ENCODE measurements around the gene ADAMTS9.

The ADAMTS9 gene

DNA sequence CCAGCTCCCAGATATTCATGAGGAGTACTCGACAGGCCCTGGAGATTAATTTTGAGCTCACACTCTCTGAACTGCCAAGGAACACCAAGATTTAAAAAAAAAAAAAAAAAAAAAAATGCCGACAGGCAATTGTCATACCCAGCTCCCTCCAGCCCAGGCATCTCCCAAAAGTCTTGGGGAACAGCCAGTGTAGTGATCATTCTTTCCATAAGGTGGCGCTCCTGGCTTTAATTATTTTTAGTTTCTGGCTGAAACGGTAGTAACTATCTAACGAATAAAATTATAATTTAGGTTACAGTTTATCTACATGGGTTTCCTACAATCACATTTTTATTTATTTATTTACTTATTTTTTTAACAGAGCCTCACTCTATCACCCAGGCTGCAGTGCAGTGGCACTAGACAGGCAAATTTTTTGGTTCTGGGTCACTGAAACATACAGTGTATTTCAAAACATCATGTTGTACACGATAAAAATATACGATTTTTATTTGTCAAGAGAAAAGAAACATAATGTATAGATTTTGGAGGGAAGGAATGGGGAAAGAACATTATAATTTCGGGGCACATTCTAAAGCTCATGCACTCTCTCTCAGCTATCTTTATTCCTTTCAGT, 157.3 kb downstream of the ADAMTS9 start:
- TF ChIP-seq, protein P1, sequence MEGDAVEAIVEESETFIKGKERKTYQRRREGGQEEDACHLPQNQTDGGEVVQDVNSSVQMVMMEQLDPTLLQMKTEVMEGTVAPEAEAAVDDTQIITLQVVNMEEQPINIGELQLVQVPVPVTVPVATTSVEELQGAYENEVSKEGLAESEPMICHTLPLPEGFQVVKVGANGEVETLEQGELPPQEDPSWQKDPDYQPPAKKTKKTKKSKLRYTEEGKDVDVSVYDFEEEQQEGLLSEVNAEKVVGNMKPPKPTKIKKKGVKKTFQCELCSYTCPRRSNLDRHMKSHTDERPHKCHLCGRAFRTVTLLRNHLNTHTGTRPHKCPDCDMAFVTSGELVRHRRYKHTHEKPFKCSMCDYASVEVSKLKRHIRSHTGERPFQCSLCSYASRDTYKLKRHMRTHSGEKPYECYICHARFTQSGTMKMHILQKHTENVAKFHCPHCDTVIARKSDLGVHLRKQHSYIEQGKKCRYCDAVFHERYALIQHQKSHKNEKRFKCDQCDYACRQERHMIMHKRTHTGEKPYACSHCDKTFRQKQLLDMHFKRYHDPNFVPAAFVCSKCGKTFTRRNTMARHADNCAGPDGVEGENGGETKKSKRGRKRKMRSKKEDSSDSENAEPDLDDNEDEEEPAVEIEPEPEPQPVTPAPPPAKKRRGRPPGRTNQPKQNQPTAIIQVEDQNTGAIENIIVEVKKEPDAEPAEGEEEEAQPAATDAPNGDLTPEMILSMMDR (IDR thresholded peaks at IDR 0.05; ENCODE audit: low read depth, low read length, missing control alignments): peak; percentile 65
- H3K4me3 ChIP-seq (replicated peaks; ENCODE audit: low read depth, low read length): no peak overlapping the region
- peak; percentile 50 for DNase-seq (ENCODE audit: extremely low read depth, low read depth)

DNA sequence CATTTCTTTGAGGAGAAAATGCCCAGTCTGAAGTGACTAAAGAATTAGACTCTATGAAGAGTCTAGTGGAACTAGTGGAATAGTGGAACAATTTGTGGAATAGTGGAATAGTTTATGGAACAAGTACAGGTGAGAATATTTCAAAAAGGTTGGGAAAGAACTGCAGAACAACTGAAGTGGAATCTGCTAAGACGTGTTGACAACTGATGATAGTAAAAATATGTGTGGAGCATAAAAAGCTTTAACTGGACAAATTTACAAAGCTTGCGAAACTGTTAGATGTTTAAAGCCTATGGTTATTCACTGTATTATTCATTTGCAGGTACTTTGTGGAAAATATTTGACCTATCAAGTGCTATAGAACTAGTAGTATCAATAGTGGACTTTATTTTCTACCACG, 164.5 kb downstream of the ADAMTS9 start:
- no peak overlapping the region for H3K4me3 ChIP-seq (replicated peaks; ENCODE audit: low read depth, low read length)
- DNase-seq (ENCODE audit: extremely low read depth, low read depth): no peak
- TF ChIP-seq, protein P1 (IDR thresholded peaks at IDR 0.05; ENCODE audit: low read depth, low read length, missing control alignments): no peak

DNA sequence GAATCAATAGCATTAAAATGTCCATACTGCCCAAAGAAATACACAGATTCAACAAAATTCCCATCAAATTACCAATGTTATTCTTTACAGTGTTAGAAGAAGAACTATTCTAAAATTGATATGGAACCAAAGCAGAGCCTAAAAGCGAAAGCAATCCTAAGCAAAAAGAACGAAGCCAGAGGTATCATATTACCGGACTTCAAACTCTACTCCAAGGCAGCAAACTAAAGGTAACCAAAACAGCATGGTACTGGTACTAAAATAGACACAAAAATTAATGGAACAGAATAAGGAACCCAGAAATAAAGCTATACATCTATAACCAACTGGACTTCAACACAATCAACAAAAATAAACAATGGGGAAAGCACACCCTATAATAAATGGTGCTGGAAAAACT, 167.5 kb downstream of the ADAMTS9 start:
- TF ChIP-seq, protein P1 (IDR thresholded peaks at IDR 0.05; ENCODE audit: low read depth, low read length, missing control alignments): no peak
- H3K4me3 ChIP-seq (replicated peaks; ENCODE audit: low read depth, low read length): no peak overlapping the region
- DNase-seq (ENCODE audit: extremely low read depth, low read depth): no peak

DNA sequence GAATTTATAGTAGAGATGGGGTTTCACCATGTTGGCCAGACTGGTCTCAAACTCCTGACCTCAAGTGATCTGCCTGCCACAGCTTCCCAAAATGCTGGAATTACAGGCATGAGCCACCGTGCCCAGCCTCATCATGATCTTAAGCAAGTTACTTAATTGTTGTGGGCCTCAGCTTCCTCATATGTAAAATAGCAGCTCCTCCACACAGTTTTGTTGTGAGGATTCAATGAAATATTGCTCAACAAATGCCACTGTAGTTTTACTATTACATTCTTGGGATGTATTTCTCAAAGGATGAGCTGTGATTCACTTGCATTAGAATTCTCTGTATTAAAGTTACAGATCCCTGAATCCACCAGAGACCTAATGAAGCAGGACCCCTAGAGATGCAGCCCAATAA, 168.8 kb downstream of the ADAMTS9 start:
- DNase-seq (ENCODE audit: extremely low read depth, low read depth): no peak
- H3K4me3 ChIP-seq (replicated peaks; ENCODE audit: low read depth, low read length): no peak overlapping the region
- TF ChIP-seq, protein P1 (IDR thresholded peaks at IDR 0.05; ENCODE audit: low read depth, low read length, missing control alignments): no peak

DNA sequence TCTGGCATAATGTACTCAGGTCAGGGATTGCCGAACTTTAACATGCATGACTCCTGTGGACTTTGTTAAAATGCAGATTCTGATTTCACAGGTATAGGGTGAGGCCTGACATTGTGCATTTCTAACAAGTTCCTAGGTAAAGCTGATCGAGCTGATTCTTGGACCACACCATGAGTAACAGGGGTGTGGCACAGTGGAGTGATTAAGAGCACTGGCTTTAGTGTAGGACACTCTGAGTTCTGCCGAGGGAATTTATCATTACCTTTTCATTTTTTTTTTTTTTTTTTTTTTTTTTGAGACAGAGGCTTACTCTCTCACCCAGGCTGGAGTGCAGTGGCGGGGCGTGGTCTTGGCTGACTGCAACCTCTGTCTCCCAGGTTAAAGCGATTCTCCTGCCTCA, 169.3 kb downstream of the ADAMTS9 start:
- DNase-seq (ENCODE audit: extremely low read depth, low read depth): no peak
- TF ChIP-seq, protein P1 (IDR thresholded peaks at IDR 0.05; ENCODE audit: low read depth, low read length, missing control alignments): no peak
- no peak overlapping the region for H3K4me3 ChIP-seq (replicated peaks; ENCODE audit: low read depth, low read length)

DNA sequence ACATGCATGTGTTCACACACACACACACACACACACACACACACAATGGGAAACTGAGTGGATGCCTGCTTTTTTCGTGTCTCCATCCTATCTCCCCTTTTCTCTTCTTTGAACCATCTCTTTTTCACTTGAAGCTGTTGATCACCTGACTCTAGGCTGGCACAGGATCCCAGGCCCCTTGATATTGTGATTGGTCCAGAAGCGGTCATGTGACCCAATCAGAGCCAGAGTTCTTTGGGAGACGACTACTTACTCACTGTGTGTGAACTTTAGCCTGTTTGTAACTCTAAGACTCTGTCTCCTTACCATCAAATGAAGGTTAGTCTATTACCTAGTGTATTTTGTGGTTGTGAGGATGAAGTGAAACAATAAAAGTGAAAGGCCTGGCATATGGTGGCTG, 172.9 kb downstream of the ADAMTS9 start:
- TF ChIP-seq, protein P1 (IDR thresholded peaks at IDR 0.05; ENCODE audit: low read depth, low read length, missing control alignments): no peak
- H3K4me3 ChIP-seq (replicated peaks; ENCODE audit: low read depth, low read length): no peak overlapping the region
- DNase-seq (ENCODE audit: extremely low read depth, low read depth): no peak

DNA sequence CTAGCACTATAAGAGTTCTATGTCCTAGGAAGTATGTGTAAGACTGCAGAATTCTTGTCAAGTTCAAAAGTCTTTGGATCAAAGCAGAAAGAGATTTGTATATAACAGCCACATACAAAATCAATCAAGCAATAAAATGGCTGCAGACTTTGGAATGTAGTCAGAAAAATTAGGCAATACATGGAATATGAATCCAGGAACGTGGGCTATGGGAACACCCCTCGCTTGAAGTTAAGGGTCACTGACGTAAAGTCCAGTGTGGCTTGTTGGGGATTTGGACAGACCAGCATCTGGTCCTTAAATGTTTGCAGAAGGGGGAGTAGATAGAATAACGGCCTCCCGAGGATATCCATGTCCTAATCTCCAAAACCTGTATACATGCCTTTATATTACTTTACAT, 178.6 kb downstream of the ADAMTS9 start:
- DNase-seq (ENCODE audit: extremely low read depth, low read depth): no peak
- TF ChIP-seq, protein P1 (IDR thresholded peaks at IDR 0.05; ENCODE audit: low read depth, low read length, missing control alignments): no peak
- H3K4me3 ChIP-seq (replicated peaks; ENCODE audit: low read depth, low read length): no peak overlapping the region

All from HFF-Myc (cell line).